NCI-H1092 treated with DMSO at 0.1 percent for 48 hours (cell line): Measurements from ENCODE around the gene PAX5.

Source experiments
- DNase-seq: peaks from one replicate; lab custom pipeline; 2025; lab: John Stamatoyannopoulos, UW

The PAX5 gene

GRCh38 chr9:36834736-36835135 is 199.3 kb downstream of the PAX5 start:
- no peak for DNase-seq

GRCh38 chr9:36833954-36834353 is 200.1 kb downstream of the PAX5 start:
- no peak for DNase-seq

- DNase-seq = peak; percentile 13
Observed at GRCh38 chr9:36832164-36832795, 201.8 kb downstream of the PAX5 start.

- DNase-seq = no peak
Observed at GRCh38 chr9:36831381-36832161, 202.5 kb downstream of the PAX5 start.

- no peak for DNase-seq
Observed at GRCh38 chr9:36828611-36829013, 205.5 kb downstream of the PAX5 start.

GRCh38 chr9:36827593-36827992 is 206.5 kb downstream of the PAX5 start:
- DNase-seq = no peak

GRCh38 chr9:36826581-36826980 is 207.5 kb downstream of the PAX5 start:
- DNase-seq = no peak

GRCh38 chr9:36825179-36825578 is 208.9 kb downstream of the PAX5 start:
- no peak for DNase-seq

GRCh38 chr9:36823934-36824333 is 210.1 kb downstream of the PAX5 start:
- no peak for DNase-seq

- no peak for DNase-seq
Observed at GRCh38 chr9:36823466-36823865, 210.6 kb downstream of the PAX5 start.

GRCh38 chr9:36822201-36822600 is 211.9 kb downstream of the PAX5 start:
- DNase-seq = no peak

- DNase-seq = no peak
Observed at GRCh38 chr9:36820392-36820861, 213.6 kb downstream of the PAX5 start.

- DNase-seq = no peak
Observed at GRCh38 chr9:36818965-36819870, 214.8 kb downstream of the PAX5 start.

- DNase-seq = no peak
Observed at GRCh38 chr9:36818242-36818938, 215.7 kb downstream of the PAX5 start.

GRCh38 chr9:36817160-36817834 is 216.8 kb downstream of the PAX5 start:
- no peak for DNase-seq

GRCh38 chr9:36816371-36816770 is 217.7 kb downstream of the PAX5 start:
- no peak for DNase-seq

GRCh38 chr9:36815566-36816348 is 218.3 kb downstream of the PAX5 start:
- DNase-seq = no peak

- no peak for DNase-seq
Observed at GRCh38 chr9:36815023-36815422, 219.0 kb downstream of the PAX5 start.

- DNase-seq = no peak
Observed at GRCh38 chr9:36813154-36813553, 220.9 kb downstream of the PAX5 start.

- DNase-seq = no peak
Observed at GRCh38 chr9:36812556-36812955, 221.5 kb downstream of the PAX5 start.
